MCF 10A (cell line): ENCODE measurements around the gene SLC2A8. TPM values are rescaled to one million over a fixed set of nuclear protein-coding genes. Genes with fewer than 3 reads are reported as not detected.

ENCODE experiments used
- BruUV-seq: library from RNA; stranded (reverse); fragments of 400-500 nt; replicated peaks from 2 replicates; lab custom pipeline; 2021; lab: Mats Ljungman, UMichigan
- CTCF ChIA-PET: fragments of 300-600 bp; sonication (Branson Sonifier 250); formaldehyde crosslinking; extraction: SDS; loops from one replicate; lab custom pipeline; 2021; ENCODE audit warnings: antibody characterized with exemption, inconsistent platforms; lab: Yijun Ruan, JAX
- POLR2A ChIA-PET: fragments of 300-600, 350-650 bp; sonication (Branson Sonifier 250); formaldehyde crosslinking; extraction: SDS; loops from one replicate; lab custom pipeline; 2020; ENCODE audit warnings: antibody characterized with exemption, inconsistent platforms; lab: Yijun Ruan, JAX
- DNase-seq: peaks from one replicate; pipeline ENCODE4 v3.0.0-alpha.2; 2018; ENCODE audit not compliant: unreplicated experiment
- H3K27ac Mint-ChIP-seq: one replicate; pipeline ENCODE4 v1.8.0; 2022; ENCODE audit warnings: mild to moderate bottlenecking, low read depth, mixed read lengths; ENCODE audit not compliant: unreplicated experiment
- H3K27me3 Mint-ChIP-seq: one replicate; pipeline ENCODE4 v1.8.0; 2022; ENCODE audit warnings: mixed read lengths; ENCODE audit not compliant: insufficient read depth, unreplicated experiment
- H3K36me3 Mint-ChIP-seq: one replicate; pipeline ENCODE4 v1.8.0; 2022; ENCODE audit warnings: mild to moderate bottlenecking, moderate library complexity, mixed read lengths; ENCODE audit not compliant: insufficient read depth, unreplicated experiment
- H3K4me1 Mint-ChIP-seq: one replicate; pipeline ENCODE4 v1.8.0; 2022; ENCODE audit warnings: mixed read lengths; ENCODE audit not compliant: insufficient read depth, unreplicated experiment
- H3K4me3 Mint-ChIP-seq: one replicate; pipeline ENCODE4 v1.8.0; 2022; ENCODE audit warnings: mild to moderate bottlenecking, moderate library complexity, mixed read lengths; ENCODE audit not compliant: unreplicated experiment
- H3K9me3 Mint-ChIP-seq: one replicate; pipeline ENCODE4 v1.8.0; 2022; ENCODE audit warnings: mixed read lengths; ENCODE audit not compliant: unreplicated experiment
- CTCF ChIP-seq: fragments of 200-600 bp; IDR thresholded peaks from one replicate; pipeline ENCODE4 v1.8.0; 2022; ENCODE audit warnings: antibody characterized with exemption, mild to moderate bottlenecking; ENCODE audit not compliant: unreplicated experiment
- intact Hi-C: fragments of 100-400 bp; cut with micrococcal nuclease; formaldehyde crosslinking; loops from 2 replicates; pipeline ENCODE4 v1.14.1; 2022
- total RNA-seq: library from RNA; stranded (reverse); gene quantifications from 2 replicates; pipeline ENCODE4 v1.2.3, GENCODE V29; 2022

Gene SLC2A8
- total RNA-seq, 1 experiment from 2014 or later = 14.0 TPM

DNA sequence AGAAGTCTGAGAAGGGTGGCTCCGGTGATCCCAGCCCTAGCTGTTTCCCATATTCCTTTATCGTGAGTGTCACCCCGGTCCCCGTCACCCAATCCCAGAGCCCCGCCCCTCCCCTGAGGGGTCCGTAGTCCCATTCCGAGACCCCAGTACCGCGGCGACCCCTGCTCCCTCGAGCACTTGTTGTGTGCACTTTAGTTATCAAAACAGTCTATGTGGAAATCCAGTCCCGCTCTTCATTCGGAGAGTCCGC, 54.6 kb downstream of the SLC2A8 start:
- Mint-ChIP-seq H3K9me3 (no peaks in the 10 kb centered on the region), H3K27ac (peak overlapping the region; percentile 97), H3K27me3 (no peaks in the 10 kb centered on the region), H3K4me3 (peak overlapping the region; percentile 93), H3K36me3 (peaks cover 80% of the 10 kb centered on the region), H3K4me1 (peaks cover 37% of the 10 kb centered on the region)
- POLR2A ChIA-PET = interaction anchor here (0.6 to 3.6 kb wide), 35 partner anchors 9 to 469 kb away, joined by 3 to 91 read pairs (median 5); partner anchors contain the start of genes CDK9, SLC2A8 and ZNF79
- intact Hi-C loops = loop anchor here (1.0 kb wide), 2 partner anchors 27 to 135 kb away; partner anchors contain the start of gene ZNF79
- no peak for TF ChIP-seq CTCF
- no peak for DNase-seq
- BruUV-seq = no TSS peak
- CTCF ChIA-PET = interaction anchor here (0.6 to 1.1 kb wide), 2 partner anchors 64 to 236 kb away, joined by 3 to 4 read pairs; no protein-coding TSS in a partner anchor

- no peak for TF ChIP-seq CTCF
- H3K36me3 Mint-ChIP-seq = peaks cover 80% of the 10 kb centered on the region
- DNase-seq = peak; percentile 55
- H3K9me3 Mint-ChIP-seq = no peaks in the 10 kb centered on the region
- intact Hi-C loops = loop anchor here (1.0 kb wide), 2 partner anchors 28 to 134 kb away; partner anchors contain the start of gene ZNF79
- H3K4me1 Mint-ChIP-seq = peaks cover 32% of the 10 kb centered on the region
- H3K27ac Mint-ChIP-seq = peak overlapping the region; percentile 97
- no peaks in the 10 kb centered on the region for H3K27me3 Mint-ChIP-seq
- POLR2A ChIA-PET = interaction anchor here (0.6 to 3.6 kb wide), 34 partner anchors 8 to 469 kb away, joined by 3 to 91 read pairs (median 5); partner anchors contain the start of genes CDK9, SLC2A8 and ZNF79
- peak overlapping the region; percentile 93 for H3K4me3 Mint-ChIP-seq
- CTCF ChIA-PET = interaction anchor here (1.1 kb wide), 1 partner anchor 237 kb away, joined by 3 read pairs; no protein-coding TSS in a partner anchor
- BruUV-seq = TSS peak; percentile 32
These were observed 55.1 kb downstream of the SLC2A8 start for GRCh38 chr9:127451858-127452656.

DNA sequence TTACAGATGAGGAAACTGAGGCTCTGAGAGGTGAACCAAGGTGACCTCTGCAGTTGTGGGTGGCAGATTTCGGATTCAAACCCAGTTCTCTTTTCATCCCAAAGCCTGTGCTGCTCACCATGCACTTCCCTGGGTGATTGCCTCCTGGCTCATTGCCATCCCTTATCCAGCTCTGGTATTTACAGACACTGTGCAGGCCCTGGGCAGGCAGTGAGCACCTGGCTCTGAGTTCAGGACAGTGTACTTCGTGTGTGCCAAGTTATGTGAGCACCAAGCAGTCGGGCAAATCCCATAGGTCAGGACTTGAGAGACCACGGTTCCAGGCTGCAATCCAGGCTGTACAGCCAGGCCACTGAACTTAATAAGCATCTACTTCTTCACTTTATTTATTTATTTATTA, 55.7 kb downstream of the SLC2A8 start:
- H3K36me3 Mint-ChIP-seq = peaks cover 80% of the 10 kb centered on the region
- POLR2A ChIA-PET = interaction anchor here (1.0 to 3.6 kb wide), 4 partner anchors 9 to 208 kb away, joined by 4 to 91 read pairs (median 8); partner anchors contain the start of gene ZNF79
- no peaks in the 10 kb centered on the region for H3K9me3 Mint-ChIP-seq
- peaks cover 32% of the 10 kb centered on the region for H3K4me1 Mint-ChIP-seq
- intact Hi-C loops = no loop called here
- CTCF ChIA-PET = interaction anchor here (0.6 kb wide), 1 partner anchor 93 kb away, joined by 4 read pairs; no protein-coding TSS in a partner anchor
- no peak for TF ChIP-seq CTCF
- H3K27me3 Mint-ChIP-seq = no peaks in the 10 kb centered on the region
- no TSS peak for BruUV-seq
- H3K27ac Mint-ChIP-seq = no peak overlapping the region
- DNase-seq = peak; percentile 72
- H3K4me3 Mint-ChIP-seq = peak overlapping the region; percentile 93
